ENCODE data around the gene BAK1. TPM values are rescaled to one million over a fixed set of nuclear protein-coding genes. Genes with fewer than 3 reads are reported as not detected.

BAK1 gene
- total RNA-seq, 1 donor: 9.9 TPM

DNA sequence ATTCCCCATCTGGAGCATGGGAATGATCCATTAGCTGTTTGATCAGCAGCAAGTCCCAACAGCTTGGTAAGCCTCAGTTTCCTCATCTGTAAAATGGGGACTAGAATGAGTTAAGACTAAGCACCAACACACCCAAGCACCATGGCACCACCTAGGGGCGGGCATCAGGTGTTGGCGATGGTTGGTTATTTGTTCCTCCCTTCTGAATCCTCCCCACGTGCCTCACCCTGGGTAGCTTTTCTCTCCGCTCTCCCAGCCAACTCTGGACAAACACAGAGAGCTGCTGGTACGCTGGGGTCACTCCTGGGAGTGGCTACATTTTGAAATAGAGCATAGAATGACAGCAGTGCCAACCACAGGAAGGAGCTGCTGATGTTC lies 27.7 kb upstream of the BAK1 start:
- DNase-seq (ENCODE audit: low read depth): no peak
- TF ChIP-seq, protein P1, sequence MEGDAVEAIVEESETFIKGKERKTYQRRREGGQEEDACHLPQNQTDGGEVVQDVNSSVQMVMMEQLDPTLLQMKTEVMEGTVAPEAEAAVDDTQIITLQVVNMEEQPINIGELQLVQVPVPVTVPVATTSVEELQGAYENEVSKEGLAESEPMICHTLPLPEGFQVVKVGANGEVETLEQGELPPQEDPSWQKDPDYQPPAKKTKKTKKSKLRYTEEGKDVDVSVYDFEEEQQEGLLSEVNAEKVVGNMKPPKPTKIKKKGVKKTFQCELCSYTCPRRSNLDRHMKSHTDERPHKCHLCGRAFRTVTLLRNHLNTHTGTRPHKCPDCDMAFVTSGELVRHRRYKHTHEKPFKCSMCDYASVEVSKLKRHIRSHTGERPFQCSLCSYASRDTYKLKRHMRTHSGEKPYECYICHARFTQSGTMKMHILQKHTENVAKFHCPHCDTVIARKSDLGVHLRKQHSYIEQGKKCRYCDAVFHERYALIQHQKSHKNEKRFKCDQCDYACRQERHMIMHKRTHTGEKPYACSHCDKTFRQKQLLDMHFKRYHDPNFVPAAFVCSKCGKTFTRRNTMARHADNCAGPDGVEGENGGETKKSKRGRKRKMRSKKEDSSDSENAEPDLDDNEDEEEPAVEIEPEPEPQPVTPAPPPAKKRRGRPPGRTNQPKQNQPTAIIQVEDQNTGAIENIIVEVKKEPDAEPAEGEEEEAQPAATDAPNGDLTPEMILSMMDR (IDR thresholded peaks at IDR 0.05; ENCODE audit: insufficient read depth, low read length): no peak

DNA sequence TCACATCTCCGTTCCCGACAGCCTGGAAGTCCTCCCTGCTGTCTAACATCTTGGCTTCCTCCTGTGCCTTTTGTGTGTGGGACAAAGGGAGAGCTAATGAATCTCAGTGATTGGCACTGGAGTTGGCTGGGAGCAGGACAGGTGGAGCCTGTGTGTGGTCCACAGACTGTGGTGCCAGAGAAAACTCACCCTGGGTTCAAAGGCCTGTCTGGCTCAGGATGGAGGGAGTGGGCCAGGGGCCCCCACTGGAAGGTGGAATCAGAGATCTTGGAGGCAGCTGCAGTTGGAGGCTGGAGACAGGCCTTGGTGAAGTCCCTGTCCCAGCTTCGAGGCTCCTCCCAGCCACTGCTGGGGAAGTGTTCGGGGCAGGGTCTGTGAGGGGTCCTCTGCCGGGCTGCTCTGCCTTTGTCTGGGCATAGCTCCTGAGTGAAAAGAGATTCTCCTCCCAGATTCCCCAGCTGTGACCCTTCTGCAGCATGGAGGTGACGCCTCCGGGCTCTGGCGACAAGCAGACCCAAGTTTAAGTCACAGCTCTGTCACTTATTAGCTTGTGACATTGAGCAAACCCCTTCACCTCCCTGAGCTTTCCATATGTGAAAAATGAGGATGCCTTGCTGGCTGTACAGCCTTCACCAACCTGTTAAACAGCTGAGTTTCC lies 27.2 kb upstream of the BAK1 start:
- DNase-seq (ENCODE audit: low read depth): no peak
- no peak overlapping the region for H3K4me3 ChIP-seq (ENCODE audit: low read depth, low read length)
- TF ChIP-seq, protein P1 (IDR thresholded peaks at IDR 0.05; ENCODE audit: insufficient read depth, low read length): no peak

More for the DNA sequence above, 27.7 kb upstream of the BAK1 start:
- H3K4me3 ChIP-seq (ENCODE audit: low read depth, low read length): no peak overlapping the region

DNA sequence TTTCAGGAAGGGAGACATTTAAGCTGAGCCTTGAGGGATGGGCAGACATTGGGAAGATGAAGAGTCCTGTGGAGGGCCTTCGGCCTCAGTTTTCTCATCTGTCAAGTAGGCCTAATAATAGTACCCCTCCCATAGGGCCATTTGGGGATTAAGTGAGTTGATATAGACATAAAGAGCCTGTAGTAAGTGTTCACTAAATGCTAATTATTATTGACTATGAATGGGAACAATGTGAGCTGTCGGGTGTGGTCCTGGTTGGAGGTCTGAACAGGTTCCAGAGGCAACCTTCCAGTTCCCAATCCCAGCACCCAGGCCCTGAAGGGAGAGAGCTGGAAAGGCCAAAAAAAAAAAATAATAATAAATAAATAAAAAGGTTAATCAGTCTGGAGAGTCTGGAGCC lies 26.6 kb upstream of the BAK1 start:
- no peak overlapping the region for H3K4me3 ChIP-seq (ENCODE audit: low read depth, low read length)
- no peak for DNase-seq (ENCODE audit: low read depth)

DNA sequence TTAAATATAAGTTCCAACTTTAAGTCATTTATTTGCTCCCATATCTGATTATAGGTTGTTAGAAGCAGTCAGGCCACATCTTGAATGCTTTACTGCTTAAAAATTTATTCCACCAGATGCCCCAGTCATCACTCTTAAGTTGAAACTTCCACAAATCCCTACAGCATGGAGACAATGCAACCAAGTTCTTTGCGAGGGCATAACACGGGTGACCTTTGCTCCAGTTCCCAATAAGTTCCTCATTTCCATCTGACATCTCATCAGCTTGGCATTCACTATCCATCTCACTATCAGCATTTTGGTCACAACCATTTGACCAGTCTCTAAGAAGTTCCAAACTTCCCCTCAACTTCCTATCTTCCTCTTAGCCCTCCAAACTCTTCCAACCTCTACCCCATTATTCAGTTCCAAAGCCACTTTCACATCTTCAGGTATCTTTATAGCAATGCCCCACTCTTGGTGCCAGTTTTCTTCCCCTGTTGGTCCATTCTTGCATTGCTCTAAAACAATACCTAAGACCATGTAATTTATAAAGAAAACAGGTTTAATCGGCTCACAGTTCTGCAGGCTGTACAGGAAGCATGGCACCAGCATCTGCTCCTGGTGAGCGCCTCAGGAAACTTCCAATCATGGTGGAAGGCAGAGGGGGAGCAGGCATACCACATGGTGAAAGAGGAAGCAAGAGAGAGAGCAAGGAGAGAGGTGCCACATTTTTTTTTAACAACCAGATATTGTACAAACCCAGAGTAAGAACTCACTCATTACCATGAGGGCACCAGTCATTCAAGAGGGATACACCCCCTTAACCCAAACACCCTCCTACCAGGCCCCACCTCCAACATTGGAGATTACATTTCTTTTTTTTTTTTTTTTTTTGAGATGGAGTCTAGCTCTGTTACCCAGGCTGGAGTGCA lies 25.1 kb upstream of the BAK1 start:
- TF ChIP-seq, protein P1 (IDR thresholded peaks at IDR 0.05; ENCODE audit: insufficient read depth, low read length): no peak
- H3K4me3 ChIP-seq (ENCODE audit: low read depth, low read length): no peak overlapping the region
- peak; percentile 26 for DNase-seq (ENCODE audit: low read depth)

More for the DNA sequence above, 26.6 kb upstream of the BAK1 start:
- TF ChIP-seq, protein P1 (IDR thresholded peaks at IDR 0.05; ENCODE audit: insufficient read depth, low read length): no peak

DNA sequence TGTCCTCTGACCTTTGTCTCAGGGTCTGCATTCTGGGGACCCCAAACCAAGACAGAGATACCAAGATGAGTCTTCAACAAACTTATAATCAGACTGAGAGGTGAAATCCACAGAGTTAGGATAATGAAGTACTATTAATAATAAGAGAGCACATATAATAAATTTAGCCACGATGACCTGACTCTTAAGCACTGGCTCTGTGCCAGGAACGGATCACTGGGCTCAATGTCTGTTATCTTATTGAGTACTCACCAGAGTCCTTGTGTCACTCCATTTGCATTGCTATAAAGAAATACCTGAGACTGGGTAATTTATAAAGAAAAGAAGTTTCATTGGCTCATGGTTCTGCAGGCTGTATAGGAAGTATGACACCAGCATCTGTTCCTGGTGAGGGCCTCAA lies 22.1 kb upstream of the BAK1 start:
- no peak overlapping the region for H3K4me3 ChIP-seq (ENCODE audit: low read depth, low read length)
- TF ChIP-seq, protein P1 (IDR thresholded peaks at IDR 0.05; ENCODE audit: insufficient read depth, low read length): no peak
- DNase-seq (ENCODE audit: low read depth): no peak

DNA sequence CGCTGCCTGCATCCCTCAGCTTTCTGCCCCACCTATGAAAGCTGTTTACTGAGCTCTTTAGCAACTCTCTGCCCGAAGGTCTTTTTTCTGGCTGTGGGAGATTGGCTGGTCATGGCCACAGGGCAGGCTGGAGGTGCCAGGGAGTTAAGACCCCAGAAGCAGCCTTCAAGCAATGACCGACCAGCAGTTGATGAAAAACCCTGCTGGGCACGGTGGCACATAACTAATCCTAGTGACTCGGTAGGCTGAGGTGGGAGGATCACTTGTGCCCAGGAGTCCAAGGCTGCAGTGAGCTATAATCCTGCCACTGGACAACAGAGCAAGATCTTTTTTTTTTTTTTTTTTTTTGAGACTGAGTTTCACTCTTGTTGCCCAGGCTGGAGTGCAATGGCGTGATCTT lies 20.7 kb upstream of the BAK1 start:
- H3K4me3 ChIP-seq (ENCODE audit: low read depth, low read length): no peak overlapping the region
- no peak for DNase-seq (ENCODE audit: low read depth)
- TF ChIP-seq, protein P1 (IDR thresholded peaks at IDR 0.05; ENCODE audit: insufficient read depth, low read length): no peak
